Measurements from ENCODE around the gene KLHL26.
"Not testable (repeated sequence)": the region's sequence is repeated elsewhere in the genome, so short reads cannot be mapped to it uniquely, and the experiment has no call there.

DNA sequence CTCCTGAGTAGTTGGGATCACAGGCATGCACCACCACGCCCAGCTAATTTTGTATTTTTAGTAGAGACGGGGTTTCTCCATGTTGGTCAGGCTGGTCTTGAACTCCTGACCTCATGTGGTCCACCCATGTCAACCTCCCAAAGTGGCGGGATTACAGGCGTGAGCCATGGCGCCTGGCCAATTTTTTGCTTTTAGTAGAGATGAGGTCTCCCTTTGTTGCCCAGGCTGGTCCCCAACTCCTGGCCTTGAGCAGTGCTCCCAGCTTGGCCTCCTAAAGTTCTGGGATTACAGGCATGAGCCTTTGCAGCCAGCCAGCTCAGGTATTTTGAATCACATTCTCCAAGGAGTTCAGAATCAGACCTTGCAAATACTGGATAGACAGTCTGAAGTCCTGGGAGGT lies 44.1 kb upstream of the KLHL26 start:
- TF ChIP-seq, protein P1, sequence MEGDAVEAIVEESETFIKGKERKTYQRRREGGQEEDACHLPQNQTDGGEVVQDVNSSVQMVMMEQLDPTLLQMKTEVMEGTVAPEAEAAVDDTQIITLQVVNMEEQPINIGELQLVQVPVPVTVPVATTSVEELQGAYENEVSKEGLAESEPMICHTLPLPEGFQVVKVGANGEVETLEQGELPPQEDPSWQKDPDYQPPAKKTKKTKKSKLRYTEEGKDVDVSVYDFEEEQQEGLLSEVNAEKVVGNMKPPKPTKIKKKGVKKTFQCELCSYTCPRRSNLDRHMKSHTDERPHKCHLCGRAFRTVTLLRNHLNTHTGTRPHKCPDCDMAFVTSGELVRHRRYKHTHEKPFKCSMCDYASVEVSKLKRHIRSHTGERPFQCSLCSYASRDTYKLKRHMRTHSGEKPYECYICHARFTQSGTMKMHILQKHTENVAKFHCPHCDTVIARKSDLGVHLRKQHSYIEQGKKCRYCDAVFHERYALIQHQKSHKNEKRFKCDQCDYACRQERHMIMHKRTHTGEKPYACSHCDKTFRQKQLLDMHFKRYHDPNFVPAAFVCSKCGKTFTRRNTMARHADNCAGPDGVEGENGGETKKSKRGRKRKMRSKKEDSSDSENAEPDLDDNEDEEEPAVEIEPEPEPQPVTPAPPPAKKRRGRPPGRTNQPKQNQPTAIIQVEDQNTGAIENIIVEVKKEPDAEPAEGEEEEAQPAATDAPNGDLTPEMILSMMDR (IDR thresholded peaks at IDR 0.05), result not testable (repeated sequence)
- not testable (repeated sequence) for TF ChIP-seq POLR2A (IDR thresholded peaks at IDR 0.05)
